HepG2 (cell line): ENCODE measurements around the gene DNAJC5. TPM values are rescaled to one million over a fixed set of nuclear protein-coding genes. Genes with fewer than 3 reads are reported as not detected.
"Not testable (repeated sequence)": the region's sequence is repeated elsewhere in the genome, so short reads cannot be mapped to it uniquely, and the experiment has no call there.

Source experiments
- ATAC-seq: fragments of 200-7000 bp; cut with Tn5 transposase; 3 replicates; pipeline ENCODE4 v1.9.1; 2020; ENCODE audit warnings: mild to moderate bottlenecking, moderate library complexity
- BruUV-seq: library from RNA; stranded (reverse); fragments of 400-500 nt; replicated peaks from 2 replicates; lab custom pipeline; 2021; lab: Mats Ljungman, UMichigan
- CTCF ChIA-PET: fragments of 300-600 bp; formaldehyde crosslinking; extraction: SDS; loops from one replicate; lab custom pipeline; 2021; ENCODE audit warnings: low total read pairs, inconsistent platforms, low intra/inter-chr PET ratio; lab: Yijun Ruan, JAX
- POLR2A ChIA-PET: fragments of 350-600 bp; sonication (Branson Sonifier 250); formaldehyde crosslinking; loops from one replicate; lab custom pipeline; 2020; ENCODE audit warnings: antibody characterized with exemption, inconsistent platforms; lab: Yijun Ruan, JAX
- DNase-seq: peaks from one replicate; pipeline ENCODE4 v3.0.0-alpha.2; 2015; ENCODE audit warnings: low spot score
- FAIRE-seq: peaks from 3 replicates; lab custom pipeline; 2011; peaks lifted over from hg19 to GRCh38; lab: Jason Lieb, UNC
- H2AFZ ChIP-seq: one replicate; pipeline ENCODE4 v1.6.1; 2011; ENCODE audit warnings: low read length, inconsistent platforms
- H3K27ac ChIP-seq: fragments of 300-600 bp; 3 replicates; pipeline ENCODE4 v1.8.0; 2011; ENCODE audit warnings: mixed run types, mild to moderate bottlenecking, mixed read lengths, low read length, inconsistent platforms; ENCODE audit not compliant: insufficient read depth; ENCODE audit errors: extremely low read length
- H3K27me3 ChIP-seq, 2 experiments: fragments of 200-600 bp in 1 of 2; 2 replicates in 1 of 2; 3 replicates in 1 of 2; pipeline versions ENCODE4 v1.6.0 to v1.8.0; 2011; ENCODE audit warnings: low read length in 2 of 2, mild to moderate bottlenecking in 2 of 2, moderate library complexity in 2 of 2, inconsistent platforms in 1 of 2; ENCODE audit not compliant: insufficient read depth in 2 of 2, control insufficient read depth in 1 of 2
- H3K36me3 ChIP-seq, 2 experiments: fragments of 200-600 bp in 1 of 2; replicated peaks in 1 of 2; 2 replicates in 1 of 2; 3 replicates in 1 of 2; pipeline versions ENCODE4 v1.5.1 to v1.8.0; 2011; ENCODE audit warnings: low read length in 2 of 2, inconsistent platforms in 1 of 2; ENCODE audit not compliant: insufficient read depth in 2 of 2, control insufficient read depth in 1 of 2
- H3K4me1 ChIP-seq: 2 replicates; pipeline ENCODE4 v1.5.1; 2012; ENCODE audit warnings: low read length, inconsistent platforms; ENCODE audit not compliant: insufficient read depth
- H3K4me2 ChIP-seq: 2 replicates; pipeline ENCODE4 v1.6.0; 2011; ENCODE audit warnings: low read depth, low read length, inconsistent platforms
- H3K4me3 ChIP-seq, 3 experiments: fragments of 200-600 bp in 1 of 3; sonication (generic), shearing (Covaris generic) in 1 of 3; replicated peaks in 1 of 3; 2 replicates each; pipeline ENCODE4 v1.5.1; 2011 to 2016; ENCODE audit warnings: low read length in 3 of 3, inconsistent platforms in 2 of 3, low read depth in 2 of 3, mild to moderate bottlenecking in 2 of 3, control low read depth in 1 of 3, mixed read lengths in 1 of 3; ENCODE audit not compliant: insufficient read depth in 1 of 3
- H3K79me2 ChIP-seq: one replicate; pipeline ENCODE4 v1.6.1; 2011; ENCODE audit warnings: low read length, inconsistent platforms; ENCODE audit not compliant: insufficient read depth
- H3K9ac ChIP-seq: 2 replicates; pipeline ENCODE4 v1.6.0; 2011; ENCODE audit warnings: mild to moderate bottlenecking, low read depth, low read length, inconsistent platforms; ENCODE audit not compliant: insufficient read depth
- H3K9me3 ChIP-seq: 2 replicates; pipeline ENCODE4 v1.5.1; 2012; ENCODE audit warnings: mild to moderate bottlenecking, low read length
- H4K20me1 ChIP-seq: 2 replicates; pipeline ENCODE4 v1.6.0; 2011; ENCODE audit warnings: inconsistent platforms, mild to moderate bottlenecking, low read length, moderate library complexity; ENCODE audit not compliant: insufficient read depth
- EED ChIP-seq: sonication (generic); formaldehyde crosslinking; IDR thresholded peaks from 2 replicates; pipeline ENCODE4 v1.5.0; 2020; ENCODE audit warnings: mild to moderate bottlenecking, missing genetic modification reagents
- PRPF4 ChIP-seq: fragments of 200-400 bp; formaldehyde crosslinking; IDR thresholded peaks from 2 replicates; pipeline ENCODE4 v1.6.1; 2016; ENCODE audit warnings: low read length, low read depth; ENCODE audit not compliant: poor library complexity, severe bottlenecking
- SAP130 ChIP-seq: IDR thresholded peaks from 2 replicates; pipeline ENCODE4 v1.6.1; 2016; ENCODE audit warnings: low read depth
- YEATS4 ChIP-seq: sonication (generic); formaldehyde crosslinking; IDR thresholded peaks from 2 replicates; pipeline ENCODE4 v1.4.0; 2020; ENCODE audit warnings: missing genetic modification reagents, borderline replicate concordance
- ZNF501 ChIP-seq: sonication (generic); formaldehyde crosslinking; IDR thresholded peaks from 2 replicates; pipeline ENCODE4 v1.5.1; 2020; ENCODE audit warnings: mild to moderate bottlenecking, moderate library complexity, missing genetic modification reagents
- ZNF572 ChIP-seq: sonication (generic); formaldehyde crosslinking; IDR thresholded peaks from 2 replicates; pipeline ENCODE4 v1.5.1; 2020; ENCODE audit warnings: mild to moderate bottlenecking, missing genetic modification reagents
- WGBS: methylation state at CpG from one replicate; pipeline ENCODE4 v1.1.6; 2017; ENCODE audit warnings: low lambda C conversion rate; 5-methylcytosine and 5-hydroxymethylcytosine counted together
- in situ Hi-C: cut with HindIII; loops from 2 replicates; pipeline ENCODE4 v1.10.0; 2017; ENCODE audit warnings: low pct_unique_long_range_greater_than_20kb; ENCODE audit not compliant: extremely low pct_ligation_motif_present
- intact Hi-C: fragments of 100-400 bp; cut with micrococcal nuclease; formaldehyde crosslinking; loops from one replicate; pipeline ENCODE4 v1.10.0; 2022; ENCODE audit not compliant: unreplicated experiment
- polyA plus RNA-seq, 8 experiments: library from polyadenylated mRNA; depleted of rRNA in 3 of 8; stranded (reverse) in 7 of 8; unstranded in 1 of 8; fragments of >200 nt; fragmentation: Illumina TruSeq in 4 of 8; extraction: Trizol in 4 of 8; gene quantifications; 2 replicates each; pipeline versions ENCODE4 v1.2.1 to v1.2.3, GENCODE V29; 2011 to 2016; ENCODE audit warnings: low read depth in 4 of 8, missing spikeins in 1 of 8, mixed read lengths in 1 of 8; ENCODE audit not compliant: insufficient read depth in 1 of 8
- total RNA-seq, 5 experiments: library from RNA; depleted of rRNA; stranded (reverse); fragments of >200 nt; fragmentation: Illumina TruSeq; extraction: Trizol; gene quantifications; 2 replicates each; pipeline ENCODE4 v1.2.3, GENCODE V29; 2016; ENCODE audit warnings: low read depth in 1 of 5
- TF ChIP-seq, protein P1 (sequence below): sonication (generic); formaldehyde crosslinking; IDR thresholded peaks from 2 replicates; pipeline ENCODE4 v1.5.1; 2020; ENCODE audit warnings: mild to moderate bottlenecking, moderate library complexity, missing genetic modification reagents
- TF ChIP-seq, protein P2 (sequence below): sonication (generic); formaldehyde crosslinking; IDR thresholded peaks from 2 replicates; pipeline ENCODE4 v1.4.0; 2020; ENCODE audit warnings: mild to moderate bottlenecking, missing genetic modification reagents

DNAJC5 gene
- total and polyA plus RNA-seq, 2 of the 13 experiments (the other 11 are each of a cell fraction or from before 2014, with no cell fraction given), result 42.8 to 64.5 TPM

DNA sequence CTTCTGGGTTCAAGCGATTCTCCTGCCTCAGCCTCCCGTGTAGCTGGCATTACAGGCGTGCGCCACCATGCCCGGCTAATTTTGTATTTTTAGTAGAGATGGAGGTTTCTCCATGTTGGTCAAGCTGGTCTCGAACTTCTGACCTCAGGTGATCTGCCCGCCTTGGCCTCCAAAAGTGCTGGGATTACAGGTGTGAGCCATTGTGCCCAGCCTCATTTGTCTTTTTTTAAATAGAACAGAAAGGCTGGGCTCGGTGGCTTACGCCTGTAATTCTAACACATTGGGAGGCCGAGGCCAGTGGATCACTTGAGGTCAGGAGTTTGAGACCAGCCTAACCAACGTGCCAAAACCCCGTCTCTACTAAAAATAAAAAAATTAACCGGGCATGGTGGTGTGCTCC lies 27.9 kb upstream of the DNAJC5 start:
- intact Hi-C loops, result loop anchor here (10.0 kb wide), 1 partner anchor 122 kb away; no protein-coding TSS in a partner anchor
- H2AFZ ChIP-seq, H3K27me3 ChIP-seq, CTCF ChIA-PET, DNase-seq, FAIRE-seq, in situ Hi-C loops, H4K20me1 ChIP-seq, BruUV-seq, H3K9me3 ChIP-seq, H3K27ac ChIP-seq, ATAC-seq, H3K9ac ChIP-seq: not testable (repeated sequence)
- Histone ChIP-seq H3K79me2 (peaks cover 48% of the 10 kb centered on the region), H3K4me1 (peaks cover 42% of the 10 kb centered on the region), H3K4me2 (peak overlapping the region; percentile 30; the same call in 1 of the 2 replicates), H3K4me3 (0 out of 6 replicates have a peak overlapping the region, but pooled peaks of 1 of the 3 experiments have one; percentile 96), H3K36me3 (peaks cover 14 to 41% of the 10 kb centered on the region in 2 experiments)
- POLR2A ChIA-PET, result interaction anchor here (3.9 to 4.6 kb wide), 3 partner anchors 12 to 90 kb away, joined by 43 to 71 read pairs (median 59); partner anchors contain the start of genes DNAJC5 and UCKL1
- TF ChIP-seq YEATS4 (0 out of 2 replicates have a peak, but pooled peaks have one; percentile 15), SAP130 (CRISPR knock-in tag) (0 out of 2 replicates have a peak, but pooled peaks have one; percentile 7), EED (CRISPR knock-in tag) (0 out of 2 replicates have a peak, but pooled peaks have one; percentile 44), ZNF572 (CRISPR knock-in tag) (0 out of 2 replicates have a peak, but pooled peaks have one; percentile 80), PRPF4 (peak; percentile 25), ZNF501 (CRISPR knock-in tag) (peak; percentile 63; the same call in 1 of the 2 replicates)
- TF ChIP-seq, protein P1, sequence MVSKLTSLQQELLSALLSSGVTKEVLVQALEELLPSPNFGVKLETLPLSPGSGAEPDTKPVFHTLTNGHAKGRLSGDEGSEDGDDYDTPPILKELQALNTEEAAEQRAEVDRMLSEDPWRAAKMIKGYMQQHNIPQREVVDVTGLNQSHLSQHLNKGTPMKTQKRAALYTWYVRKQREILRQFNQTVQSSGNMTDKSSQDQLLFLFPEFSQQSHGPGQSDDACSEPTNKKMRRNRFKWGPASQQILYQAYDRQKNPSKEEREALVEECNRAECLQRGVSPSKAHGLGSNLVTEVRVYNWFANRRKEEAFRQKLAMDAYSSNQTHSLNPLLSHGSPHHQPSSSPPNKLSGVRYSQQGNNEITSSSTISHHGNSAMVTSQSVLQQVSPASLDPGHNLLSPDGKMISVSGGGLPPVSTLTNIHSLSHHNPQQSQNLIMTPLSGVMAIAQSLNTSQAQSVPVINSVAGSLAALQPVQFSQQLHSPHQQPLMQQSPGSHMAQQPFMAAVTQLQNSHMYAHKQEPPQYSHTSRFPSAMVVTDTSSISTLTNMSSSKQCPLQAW (CRISPR knock-in tag), result peak; percentile 33; the same call in 1 of the 2 replicates
- TF ChIP-seq, protein P2, sequence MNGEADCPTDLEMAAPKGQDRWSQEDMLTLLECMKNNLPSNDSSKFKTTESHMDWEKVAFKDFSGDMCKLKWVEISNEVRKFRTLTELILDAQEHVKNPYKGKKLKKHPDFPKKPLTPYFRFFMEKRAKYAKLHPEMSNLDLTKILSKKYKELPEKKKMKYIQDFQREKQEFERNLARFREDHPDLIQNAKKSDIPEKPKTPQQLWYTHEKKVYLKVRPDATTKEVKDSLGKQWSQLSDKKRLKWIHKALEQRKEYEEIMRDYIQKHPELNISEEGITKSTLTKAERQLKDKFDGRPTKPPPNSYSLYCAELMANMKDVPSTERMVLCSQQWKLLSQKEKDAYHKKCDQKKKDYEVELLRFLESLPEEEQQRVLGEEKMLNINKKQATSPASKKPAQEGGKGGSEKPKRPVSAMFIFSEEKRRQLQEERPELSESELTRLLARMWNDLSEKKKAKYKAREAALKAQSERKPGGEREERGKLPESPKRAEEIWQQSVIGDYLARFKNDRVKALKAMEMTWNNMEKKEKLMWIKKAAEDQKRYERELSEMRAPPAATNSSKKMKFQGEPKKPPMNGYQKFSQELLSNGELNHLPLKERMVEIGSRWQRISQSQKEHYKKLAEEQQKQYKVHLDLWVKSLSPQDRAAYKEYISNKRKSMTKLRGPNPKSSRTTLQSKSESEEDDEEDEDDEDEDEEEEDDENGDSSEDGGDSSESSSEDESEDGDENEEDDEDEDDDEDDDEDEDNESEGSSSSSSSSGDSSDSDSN, result 0 out of 2 replicates have a peak, but pooled peaks have one; percentile 2
- 98% methylated on average over 13 of the region's 13 CpGs for WGBS
